ENCODE results near the gene ALK.
"Not testable (repeated sequence)": the region's sequence is repeated elsewhere in the genome, so short reads cannot be mapped to it uniquely, and the experiment has no call there.

Gene ALK

DNA sequence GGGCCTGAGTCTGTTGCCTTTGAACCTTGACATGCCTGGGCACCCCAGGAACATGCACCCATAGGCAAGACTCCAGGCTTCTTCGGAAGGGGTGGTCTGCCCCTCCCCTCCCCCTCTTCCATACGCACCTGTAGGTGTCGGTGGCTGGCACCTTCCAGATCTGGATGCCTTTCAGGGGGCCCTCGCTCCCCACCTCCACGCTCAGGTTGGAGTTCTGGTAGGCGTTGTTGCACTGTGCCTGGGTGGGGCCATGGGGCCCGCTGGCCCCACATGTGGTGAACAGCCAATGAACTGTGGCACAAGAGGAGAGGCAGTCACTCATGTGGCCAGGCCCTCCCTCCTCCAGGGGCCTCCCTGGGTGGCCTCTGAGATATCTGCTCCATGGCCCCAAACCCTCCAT is 670.4 kb downstream of the ALK start:
- TF ChIP-seq CTCF (IDR thresholded peaks at IDR 0.05; ENCODE audit: control insufficient read depth, insufficient read depth, low read depth, low read length, missing control alignments): no peak
- H3K4me3 ChIP-seq (ENCODE audit: control insufficient read depth, low read depth, low read length): no peak overlapping the region
- DNase-seq (ENCODE audit: low read depth): no peak

DNA sequence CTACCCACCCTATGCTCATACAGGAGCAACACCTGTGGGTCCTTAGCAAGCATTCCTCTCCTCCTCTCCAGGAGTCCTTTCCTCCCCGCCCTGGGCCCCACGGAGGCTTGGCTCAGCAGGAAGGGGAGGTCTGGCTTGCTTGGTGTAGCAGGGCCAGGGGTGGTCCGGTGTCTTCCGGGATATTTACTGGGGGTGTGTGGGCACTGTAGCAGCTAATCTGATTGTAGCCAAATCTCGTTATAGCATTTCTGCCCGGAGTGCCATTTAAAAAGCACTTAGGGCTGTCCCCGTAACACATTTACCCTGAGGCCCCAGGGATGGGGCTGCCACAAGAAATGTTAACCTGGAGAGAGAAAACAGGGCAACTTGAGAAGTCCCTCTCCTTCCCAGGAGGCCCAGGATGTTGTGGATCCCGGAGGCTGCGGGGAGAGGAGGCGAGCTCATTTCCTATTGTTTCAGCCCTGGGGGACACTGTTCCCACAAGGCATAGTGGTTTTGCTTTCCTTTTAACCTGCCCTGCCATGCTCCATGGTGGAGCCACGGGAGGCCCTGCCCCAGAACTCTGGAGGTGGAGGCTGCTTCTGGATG is 671.6 kb downstream of the ALK start:
- DNase-seq (ENCODE audit: low read depth): no peak
- no peak for TF ChIP-seq CTCF (IDR thresholded peaks at IDR 0.05; ENCODE audit: control insufficient read depth, insufficient read depth, low read depth, low read length, missing control alignments)

GRCh38 chr2:29247336-29247914 is 674.0 kb downstream of the ALK start:
- no peak for TF ChIP-seq CTCF (IDR thresholded peaks at IDR 0.05; ENCODE audit: control insufficient read depth, insufficient read depth, low read depth, low read length, missing control alignments)
- DNase-seq (ENCODE audit: low read depth): no peak
- H3K4me3 ChIP-seq (ENCODE audit: control insufficient read depth, low read depth, low read length): no peak overlapping the region

More for the DNA sequence above, 671.6 kb downstream of the ALK start:
- H3K4me3 ChIP-seq (ENCODE audit: control insufficient read depth, low read depth, low read length): no peak overlapping the region

- no peak for TF ChIP-seq CTCF (IDR thresholded peaks at IDR 0.05; ENCODE audit: control insufficient read depth, insufficient read depth, low read depth, low read length, missing control alignments)
- H3K4me3 ChIP-seq (ENCODE audit: control insufficient read depth, low read depth, low read length): no peak overlapping the region
- DNase-seq (ENCODE audit: low read depth): no peak
These were observed 674.7 kb downstream of the ALK start for GRCh38 chr2:29246383-29247300.

- no peak for TF ChIP-seq CTCF (IDR thresholded peaks at IDR 0.05; ENCODE audit: control insufficient read depth, insufficient read depth, low read depth, low read length, missing control alignments)
- no peak overlapping the region for H3K4me3 ChIP-seq (ENCODE audit: control insufficient read depth, low read depth, low read length)
- no peak for DNase-seq (ENCODE audit: low read depth)
These were observed 675.5 kb downstream of the ALK start for GRCh38 chr2:29245742-29246382.

GRCh38 chr2:29245035-29245741 is 676.2 kb downstream of the ALK start:
- DNase-seq (ENCODE audit: low read depth); H3K4me3 ChIP-seq (ENCODE audit: control insufficient read depth, low read depth, low read length): not testable (repeated sequence)

All from AG09309 (cell line).